Vagina (tissue), 2 donors: ENCODE results near the gene SLX4IP. TPM values are rescaled to one million over a fixed set of nuclear protein-coding genes. Genes with fewer than 3 reads are reported as not detected.
A peak's percentile ranks its signal among the peaks of the same experiment; 100 is the strongest.
"Not testable (repeated sequence)": the region's sequence is repeated elsewhere in the genome, so short reads cannot be mapped to it uniquely, and the experiment has no call there.

Experiments
- DNase-seq, 2 donors: peaks; one replicate each; pipeline ENCODE4 v3.0.0-alpha.2; 2017; ENCODE audit errors: extremely low spot score in 2 of 2
- H3K27ac ChIP-seq: fragments of 200-600 bp; sonication (generic); one replicate; pipeline ENCODE4 v1.5.1; 2019
- H3K27me3 ChIP-seq: fragments of 200-600 bp; sonication (generic); one replicate; pipeline ENCODE4 v1.5.1; 2019
- H3K36me3 ChIP-seq, 2 donors: fragments of 200-600 bp; sonication (generic); one replicate each; pipeline ENCODE4 v1.5.1; 2017 to 2019
- H3K4me1 ChIP-seq: fragments of 200-600 bp; sonication (generic); one replicate; pipeline ENCODE4 v1.5.1; 2019
- H3K4me3 ChIP-seq, 2 donors: fragments of 200-600 bp; sonication (generic); 1 replicate in 1 of 2; 2 replicates in 1 of 2; pipeline ENCODE4 v1.5.1; 2016 to 2019
- H3K9me3 ChIP-seq: fragments of 200-600 bp; sonication (generic); one replicate; pipeline ENCODE4 v1.5.1; 2019
- CTCF ChIP-seq, 3 experiments: fragments of 450-650 bp in 2 of 3; fragments of 200-600 bp in 1 of 3; sonication (generic) in 1 of 3; IDR thresholded peaks; one replicate each; pipeline ENCODE4 v1.5.1; 2017 to 2019; ENCODE audit warnings: antibody characterized with exemption in 3 of 3, mild to moderate bottlenecking in 2 of 3, moderate library complexity in 2 of 3
- POLR2A ChIP-seq, 2 donors: fragments of 450-650 bp; IDR thresholded peaks; one replicate each; pipeline ENCODE4 v1.6.1; 2017; ENCODE audit warnings: antibody characterized with exemption in 2 of 2, mild to moderate bottlenecking in 2 of 2, moderate library complexity in 2 of 2
- POLR2AphosphoS5 ChIP-seq, 2 donors: sonication (generic); formaldehyde crosslinking; IDR thresholded peaks; one replicate each; pipeline ENCODE4 v1.9.0; 2017; ENCODE audit warnings: antibody characterized with exemption in 2 of 2, mild to moderate bottlenecking in 2 of 2, low read depth in 1 of 2; ENCODE audit not compliant: insufficient read depth in 1 of 2
- intact Hi-C: fragments of 100-400 bp; cut with DNase I; formaldehyde crosslinking; loops from one replicate; pipeline ENCODE4 v1.15.1; 2023
- total RNA-seq: library from RNA; depleted of rRNA; stranded (reverse); fragments of >200 nt; gene quantifications from one replicate; pipeline ENCODE4 v1.2.3, GENCODE V29; 2016

Gene SLX4IP
- total RNA-seq, 1 donor from 2014 or later, result 4.9 TPM

DNA sequence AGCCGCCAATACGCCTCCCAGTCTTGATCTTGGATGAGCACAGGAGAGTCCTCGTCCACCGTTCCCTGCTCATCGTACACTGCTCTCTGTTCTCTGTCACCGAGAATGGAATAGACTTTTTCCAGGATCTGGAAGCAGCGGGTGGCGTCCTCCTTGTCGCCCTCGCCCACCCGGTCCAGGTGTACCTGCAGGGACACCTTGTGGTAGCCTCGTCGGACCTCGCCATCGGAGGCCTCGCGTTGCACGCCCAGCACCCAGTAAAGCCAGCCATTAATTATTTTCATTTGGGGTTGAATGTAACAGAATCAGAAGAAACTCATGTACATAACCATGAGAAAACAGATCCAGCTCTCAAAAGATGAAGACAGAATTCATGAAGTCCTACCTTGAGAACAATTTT, 178.8 kb downstream of the SLX4IP start:
- peaks cover 11% of the 10 kb centered on the region for H3K4me1 ChIP-seq
- no peaks in the 10 kb centered on the region for H3K36me3 ChIP-seq
- H3K27me3 ChIP-seq, result no peaks in the 10 kb centered on the region
- H3K4me3 ChIP-seq, result no peak overlapping the region
- TF ChIP-seq POLR2A (IDR thresholded peaks at IDR 0.05), result no peak
- no peak for TF ChIP-seq CTCF (IDR thresholded peaks at IDR 0.05)
- TF ChIP-seq POLR2AphosphoS5 (IDR thresholded peaks at IDR 0.05; ENCODE audit: insufficient read depth in 1 of 2, low read depth in 1 of 2), result no peak
- DNase-seq, result no peak
- intact Hi-C loops, result no loop called here
- no peak overlapping the region for H3K27ac ChIP-seq
- no peaks in the 10 kb centered on the region for H3K9me3 ChIP-seq

DNA sequence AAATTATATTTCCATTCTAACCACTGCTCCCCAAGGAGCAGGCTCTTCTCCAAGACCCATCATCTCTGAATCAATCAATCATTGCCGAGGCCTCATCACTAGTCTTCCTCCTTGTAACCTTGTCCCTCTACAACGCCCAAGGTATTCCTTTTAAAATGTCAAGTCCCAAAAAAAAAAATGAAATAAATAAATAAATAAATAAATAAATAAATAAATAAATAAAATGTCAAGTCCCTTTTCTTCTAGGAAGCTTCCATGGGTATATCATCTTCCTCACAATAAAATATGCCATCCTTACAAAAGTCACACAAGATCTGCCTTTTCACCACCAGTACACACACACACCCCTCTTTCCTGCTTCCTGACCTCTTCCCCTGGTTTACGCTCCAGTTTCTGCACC, 181.1 kb downstream of the SLX4IP start:
- TF ChIP-seq POLR2A (IDR thresholded peaks at IDR 0.05) (no peak), CTCF (IDR thresholded peaks at IDR 0.05) (no peak), POLR2AphosphoS5 (IDR thresholded peaks at IDR 0.05; ENCODE audit: insufficient read depth in 1 of 2, low read depth in 1 of 2) (no peak)
- no peak overlapping the region for H3K4me3 ChIP-seq

DNA sequence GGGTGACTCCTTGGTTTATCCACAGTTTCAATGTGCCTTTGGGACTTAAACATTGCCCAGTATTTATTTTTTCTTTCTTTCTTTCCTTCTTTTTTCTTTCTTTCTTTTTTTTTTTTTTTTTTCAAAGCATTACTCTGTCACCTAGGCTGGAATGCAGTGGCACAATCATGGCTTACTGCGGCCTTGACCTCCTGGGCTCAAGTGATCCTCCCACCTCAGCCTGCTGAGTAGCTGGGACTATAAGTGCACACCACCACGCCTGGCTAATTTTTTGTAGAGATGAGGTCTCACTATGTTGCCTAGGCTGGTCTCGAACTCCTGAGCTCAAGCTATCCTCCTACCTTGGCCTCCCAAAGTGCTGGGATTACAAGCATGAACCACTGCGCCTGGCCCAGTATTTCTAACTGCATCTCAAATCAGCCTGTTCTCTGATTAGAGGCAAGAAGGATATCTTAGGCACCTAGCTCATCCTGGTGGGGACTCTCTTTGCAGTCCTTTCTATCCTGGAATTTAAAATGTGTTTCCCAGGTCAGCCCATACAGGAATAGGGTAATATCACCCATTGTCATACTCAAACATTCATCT, 182.5 kb downstream of the SLX4IP start:
- peaks cover 30% of the 10 kb centered on the region for H3K4me1 ChIP-seq
- H3K9me3 ChIP-seq, H3K27me3 ChIP-seq, H3K27ac ChIP-seq, DNase-seq, H3K36me3 ChIP-seq, H3K4me3 ChIP-seq, intact Hi-C loops: not testable (repeated sequence)

More for the DNA sequence above, 181.1 kb downstream of the SLX4IP start:
- H3K4me1 ChIP-seq, result peaks cover 23% of the 10 kb centered on the region
- intact Hi-C loops, result no loop called here
- no peaks in the 10 kb centered on the region for H3K9me3 ChIP-seq
- no peak overlapping the region for H3K27ac ChIP-seq
- DNase-seq, result no peak
- H3K36me3 ChIP-seq, result no peaks in the 10 kb centered on the region
- no peaks in the 10 kb centered on the region for H3K27me3 ChIP-seq

DNA sequence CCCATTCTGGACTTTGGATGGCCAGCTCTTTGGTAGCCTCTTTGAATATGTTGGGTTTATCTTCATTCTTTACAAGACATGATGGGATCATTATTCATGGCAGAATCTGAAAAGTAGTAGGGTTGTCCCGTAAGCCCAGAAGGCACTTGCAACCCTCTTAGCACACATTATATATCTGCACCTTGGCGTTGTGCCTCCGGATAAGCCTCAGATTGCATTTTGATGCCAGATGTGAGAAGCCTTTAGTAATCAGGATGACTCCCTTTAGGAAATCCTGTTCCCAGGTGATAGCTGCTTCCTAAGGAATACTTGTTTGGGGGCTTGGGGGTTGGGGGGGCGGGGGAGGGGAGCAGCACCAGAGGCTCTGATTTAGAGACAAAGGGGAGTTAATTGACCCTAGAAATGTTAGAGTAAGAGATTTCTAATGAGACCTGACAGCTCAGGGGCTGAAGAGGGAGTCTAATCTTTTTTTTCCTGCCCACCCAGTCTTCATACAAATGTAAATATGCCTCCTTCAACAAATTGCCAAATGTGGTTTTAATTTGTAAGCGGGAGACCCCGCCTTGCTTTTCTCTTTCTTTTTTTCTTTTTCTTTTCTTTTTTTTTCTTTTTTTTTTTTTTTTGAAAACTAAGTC, 183.6 kb downstream of the SLX4IP start:
- intact Hi-C loops, result no loop called here
- peak overlapping the region; percentile 77 for H3K27ac ChIP-seq
- TF ChIP-seq CTCF (IDR thresholded peaks at IDR 0.05) (no peak), POLR2AphosphoS5 (IDR thresholded peaks at IDR 0.05; ENCODE audit: insufficient read depth in 1 of 2, low read depth in 1 of 2) (no peak), POLR2A (IDR thresholded peaks at IDR 0.05) (no peak)
- no peak for DNase-seq
- no peaks in the 10 kb centered on the region for H3K9me3 ChIP-seq
- no peaks in the 10 kb centered on the region for H3K36me3 ChIP-seq
- H3K4me1 ChIP-seq, result peaks cover 40% of the 10 kb centered on the region
- H3K4me3 ChIP-seq, result no peak overlapping the region
- no peaks in the 10 kb centered on the region for H3K27me3 ChIP-seq

DNA sequence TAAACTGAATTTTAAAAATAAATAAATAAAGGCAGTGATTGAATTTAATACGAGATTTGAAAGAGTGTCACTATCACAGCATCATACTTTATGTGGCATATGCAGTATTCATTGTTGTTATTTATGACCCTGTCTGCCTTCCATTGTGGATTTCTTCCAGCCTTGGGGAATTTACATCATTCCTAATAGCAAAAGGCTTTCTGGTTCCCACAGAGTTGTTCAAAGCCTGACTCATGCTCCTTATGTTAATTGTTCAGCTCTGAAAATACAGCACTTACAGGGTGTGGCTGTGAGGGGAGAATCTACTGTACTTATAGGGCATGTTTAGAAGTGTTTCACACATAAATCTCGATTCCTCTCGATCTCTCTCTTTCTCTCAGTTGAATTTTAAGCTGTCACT, 184.3 kb downstream of the SLX4IP start:
- Histone ChIP-seq H3K9me3 (no peaks in the 10 kb centered on the region), H3K27me3 (no peaks in the 10 kb centered on the region), H3K27ac (peak overlapping the region; percentile 77), H3K4me3 (no peak overlapping the region), H3K4me1 (peaks cover 44% of the 10 kb centered on the region), H3K36me3 (no peaks in the 10 kb centered on the region)
- DNase-seq, result no peak
- no peak for TF ChIP-seq CTCF (IDR thresholded peaks at IDR 0.05)
- TF ChIP-seq POLR2AphosphoS5 (IDR thresholded peaks at IDR 0.05; ENCODE audit: insufficient read depth in 1 of 2, low read depth in 1 of 2), result peak in 1 of 2 donors; percentile 86
- intact Hi-C loops, result no loop called here
